ENCODE results near the gene SLK. TPM values are rescaled to one million over a fixed set of nuclear protein-coding genes. Genes with fewer than 3 reads are reported as not detected.

SLK gene
- total and polyA plus RNA-seq, 10 of the 15 experiments (the other 5 are each of a cell fraction or from before 2014, with no cell fraction given) = 2.5 to 24.2 (median 11.1) TPM

- TF ChIP-seq POU2F2 (IDR thresholded peaks at IDR 0.05; ENCODE audit: borderline replicate concordance, low read depth, low read length) (no peak), ZZZ3 (IDR thresholded peaks at IDR 0.05; ENCODE audit: control insufficient read depth, insufficient read length, low read depth) (no peak), IKZF1 (conservative IDR thresholded peaks at IDR 0.05) (no peak), TCF7 (IDR thresholded peaks at IDR 0.05; ENCODE audit: borderline replicate concordance) (no peak), PAX8 (IDR thresholded peaks at IDR 0.05) (no peak), ATF7 (IDR thresholded peaks at IDR 0.05; ENCODE audit: low read depth) (no peak), SUPT20H (IDR thresholded peaks at IDR 0.05; ENCODE audit: borderline replicate concordance, control insufficient read depth, low read depth, low read length) (no peak), BRCA1 (IDR thresholded peaks at IDR 0.05; ENCODE audit: low read depth, low read length) (no peak), ZNF207 (IDR thresholded peaks at IDR 0.05; ENCODE audit: borderline replicate concordance) (no peak), IKZF2 (IDR thresholded peaks at IDR 0.05) (no peak), KDM1A (IDR thresholded peaks at IDR 0.05; ENCODE audit: borderline replicate concordance) (no peak), MTA3 (IDR thresholded peaks at IDR 0.05; ENCODE audit: borderline replicate concordance, low read length) (no peak)
- TF ChIP-seq, protein P1, sequence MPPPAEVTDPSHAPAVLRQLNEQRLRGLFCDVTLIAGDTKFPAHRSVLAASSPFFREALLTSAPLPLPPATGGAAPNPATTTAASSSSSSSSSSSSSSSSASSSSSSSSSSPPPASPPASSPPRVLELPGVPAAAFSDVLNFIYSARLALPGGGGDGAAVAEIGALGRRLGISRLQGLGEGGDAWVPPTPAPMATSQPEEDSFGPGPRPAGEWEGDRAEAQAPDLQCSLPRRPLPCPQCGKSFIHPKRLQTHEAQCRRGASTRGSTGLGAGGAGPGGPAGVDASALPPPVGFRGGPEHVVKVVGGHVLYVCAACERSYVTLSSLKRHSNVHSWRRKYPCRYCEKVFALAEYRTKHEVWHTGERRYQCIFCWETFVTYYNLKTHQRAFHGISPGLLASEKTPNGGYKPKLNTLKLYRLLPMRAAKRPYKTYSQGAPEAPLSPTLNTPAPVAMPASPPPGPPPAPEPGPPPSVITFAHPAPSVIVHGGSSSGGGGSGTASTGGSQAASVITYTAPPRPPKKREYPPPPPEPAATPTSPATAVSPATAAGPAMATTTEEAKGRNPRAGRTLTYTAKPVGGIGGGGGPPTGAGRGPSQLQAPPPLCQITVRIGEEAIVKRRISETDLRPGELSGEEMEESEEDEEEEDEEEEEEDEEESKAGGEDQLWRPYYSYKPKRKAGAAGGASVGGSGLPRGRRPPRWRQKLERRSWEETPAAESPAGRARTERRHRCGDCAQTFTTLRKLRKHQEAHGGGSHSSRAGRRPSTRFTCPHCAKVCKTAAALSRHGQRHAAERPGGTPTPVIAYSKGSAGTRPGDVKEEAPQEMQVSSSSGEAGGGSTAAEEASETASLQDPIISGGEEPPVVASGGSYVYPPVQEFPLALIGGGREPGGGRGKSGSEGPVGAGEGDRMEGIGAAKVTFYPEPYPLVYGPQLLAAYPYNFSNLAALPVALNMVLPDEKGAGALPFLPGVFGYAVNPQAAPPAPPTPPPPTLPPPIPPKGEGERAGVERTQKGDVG (CRISPR knock-in tag; IDR thresholded peaks at IDR 0.05) = no peak
These were observed 68.5 kb downstream of the SLK start (continued) for GRCh38 chr10:104035194-104036068.

Data from GM12878 (cell line).